GM12873 (cell line): ENCODE data around the gene C20orf144.

Source experiments
- TF ChIP-seq, protein P1 (sequence below): IDR thresholded peaks from 2 replicates; pipeline ENCODE4 v1.5.1; 2012; ENCODE audit warnings: low read depth, mild to moderate bottlenecking, moderate library complexity, low read length, control low read depth; ENCODE audit not compliant: insufficient read depth; ENCODE audit errors: missing control alignments

Gene C20orf144

DNA sequence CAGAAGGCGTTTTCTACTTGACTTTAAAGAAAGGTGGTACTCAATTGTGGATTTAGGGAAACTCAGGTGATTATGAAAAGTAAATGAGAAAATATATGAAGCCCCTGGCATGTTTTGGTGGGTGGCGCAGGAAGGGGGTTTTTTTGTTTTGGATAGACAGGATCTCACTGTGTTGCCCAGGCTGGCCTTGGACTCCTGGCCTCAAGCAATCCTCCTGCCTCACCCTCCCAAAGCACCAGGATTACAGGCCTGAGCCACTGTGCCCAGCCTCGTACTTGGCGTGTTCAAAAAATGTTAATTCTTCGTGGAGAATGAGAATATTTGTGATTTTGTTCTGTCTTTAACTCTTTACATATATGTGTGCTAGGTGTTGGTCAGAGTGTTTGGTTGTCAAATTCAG, 32.1 kb upstream of the C20orf144 start:
- TF ChIP-seq, protein P1, sequence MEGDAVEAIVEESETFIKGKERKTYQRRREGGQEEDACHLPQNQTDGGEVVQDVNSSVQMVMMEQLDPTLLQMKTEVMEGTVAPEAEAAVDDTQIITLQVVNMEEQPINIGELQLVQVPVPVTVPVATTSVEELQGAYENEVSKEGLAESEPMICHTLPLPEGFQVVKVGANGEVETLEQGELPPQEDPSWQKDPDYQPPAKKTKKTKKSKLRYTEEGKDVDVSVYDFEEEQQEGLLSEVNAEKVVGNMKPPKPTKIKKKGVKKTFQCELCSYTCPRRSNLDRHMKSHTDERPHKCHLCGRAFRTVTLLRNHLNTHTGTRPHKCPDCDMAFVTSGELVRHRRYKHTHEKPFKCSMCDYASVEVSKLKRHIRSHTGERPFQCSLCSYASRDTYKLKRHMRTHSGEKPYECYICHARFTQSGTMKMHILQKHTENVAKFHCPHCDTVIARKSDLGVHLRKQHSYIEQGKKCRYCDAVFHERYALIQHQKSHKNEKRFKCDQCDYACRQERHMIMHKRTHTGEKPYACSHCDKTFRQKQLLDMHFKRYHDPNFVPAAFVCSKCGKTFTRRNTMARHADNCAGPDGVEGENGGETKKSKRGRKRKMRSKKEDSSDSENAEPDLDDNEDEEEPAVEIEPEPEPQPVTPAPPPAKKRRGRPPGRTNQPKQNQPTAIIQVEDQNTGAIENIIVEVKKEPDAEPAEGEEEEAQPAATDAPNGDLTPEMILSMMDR: no peak

DNA sequence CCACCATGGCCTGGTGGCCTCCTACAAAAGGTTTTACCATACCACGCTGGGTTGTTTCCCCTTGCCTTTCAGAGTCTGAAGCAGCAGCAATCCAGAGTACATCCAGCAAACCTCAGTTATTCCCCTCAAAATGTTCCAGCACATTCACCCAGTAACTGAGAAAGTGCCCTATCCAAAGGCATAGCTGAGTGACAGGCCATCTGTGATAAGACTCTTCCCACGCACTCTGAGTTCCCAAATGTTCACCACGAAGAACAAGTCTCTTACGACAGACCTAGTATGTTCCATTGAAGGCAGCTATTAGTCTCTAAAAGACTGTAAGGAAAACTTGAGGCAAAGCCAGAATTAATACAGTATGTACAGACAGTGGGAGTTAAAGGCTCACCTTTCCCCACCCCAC, 31.6 kb upstream of the C20orf144 start:
- TF ChIP-seq, protein P1: no peak

DNA sequence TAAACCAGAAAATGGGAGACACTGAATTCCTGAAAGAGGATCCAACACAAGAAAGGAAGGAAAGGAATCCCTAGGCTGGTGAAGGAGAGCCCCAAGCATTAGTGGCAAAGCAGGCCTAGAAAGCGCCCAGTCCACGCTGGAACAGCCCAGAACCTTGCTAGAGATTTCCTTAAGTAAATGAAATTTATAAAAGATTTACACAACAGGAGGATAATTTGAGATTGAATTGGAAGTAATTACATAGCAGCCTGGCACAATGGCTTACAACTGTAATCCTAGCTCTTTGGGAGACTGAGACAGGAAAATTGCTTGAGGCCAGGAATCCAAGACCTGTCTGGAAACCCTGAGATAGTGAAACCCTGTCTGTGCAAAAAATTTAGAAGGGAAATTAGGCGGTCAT, 26.8 kb upstream of the C20orf144 start:
- TF ChIP-seq, protein P1: no peak

DNA sequence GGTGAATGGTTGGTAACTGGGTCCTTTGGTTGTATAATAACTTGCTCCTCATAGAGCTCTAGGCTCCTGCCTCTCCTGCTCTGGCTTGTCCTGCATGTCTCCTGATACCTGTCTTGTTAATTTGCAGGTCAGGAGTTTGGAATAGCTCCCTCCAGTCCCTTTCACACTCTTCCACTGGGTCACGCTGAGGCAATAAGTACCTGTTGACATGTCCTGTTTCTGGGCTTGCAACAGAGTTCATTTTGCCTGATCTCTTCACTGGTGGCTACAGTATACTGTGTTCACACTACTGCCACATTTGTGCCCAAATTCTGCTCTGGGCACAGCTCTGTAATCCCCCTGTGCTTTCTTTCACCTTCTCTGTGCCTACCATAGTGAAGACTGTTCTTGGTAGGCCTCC, 25.4 kb upstream of the C20orf144 start:
- TF ChIP-seq, protein P1: no peak

DNA sequence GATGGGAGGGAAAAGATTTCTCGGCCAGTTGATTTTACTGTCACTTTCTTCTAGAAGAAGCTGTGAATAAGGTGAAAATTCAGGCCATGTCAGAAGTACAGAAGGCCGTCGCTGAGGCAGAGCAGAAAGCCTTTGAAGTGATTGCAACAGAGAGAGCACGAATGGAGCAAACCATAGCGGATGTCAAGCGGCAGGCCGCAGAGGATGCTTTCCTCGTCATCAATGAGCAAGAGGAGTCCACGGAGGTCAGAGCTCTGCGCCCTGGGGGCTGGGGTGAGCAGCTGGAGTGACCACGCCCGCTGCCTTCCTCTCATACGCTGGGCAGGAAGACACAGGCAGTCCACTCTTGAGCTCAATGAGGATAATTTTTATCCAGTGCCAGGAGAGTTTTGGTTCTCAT, 21.8 kb upstream of the C20orf144 start:
- TF ChIP-seq, protein P1: no peak

DNA sequence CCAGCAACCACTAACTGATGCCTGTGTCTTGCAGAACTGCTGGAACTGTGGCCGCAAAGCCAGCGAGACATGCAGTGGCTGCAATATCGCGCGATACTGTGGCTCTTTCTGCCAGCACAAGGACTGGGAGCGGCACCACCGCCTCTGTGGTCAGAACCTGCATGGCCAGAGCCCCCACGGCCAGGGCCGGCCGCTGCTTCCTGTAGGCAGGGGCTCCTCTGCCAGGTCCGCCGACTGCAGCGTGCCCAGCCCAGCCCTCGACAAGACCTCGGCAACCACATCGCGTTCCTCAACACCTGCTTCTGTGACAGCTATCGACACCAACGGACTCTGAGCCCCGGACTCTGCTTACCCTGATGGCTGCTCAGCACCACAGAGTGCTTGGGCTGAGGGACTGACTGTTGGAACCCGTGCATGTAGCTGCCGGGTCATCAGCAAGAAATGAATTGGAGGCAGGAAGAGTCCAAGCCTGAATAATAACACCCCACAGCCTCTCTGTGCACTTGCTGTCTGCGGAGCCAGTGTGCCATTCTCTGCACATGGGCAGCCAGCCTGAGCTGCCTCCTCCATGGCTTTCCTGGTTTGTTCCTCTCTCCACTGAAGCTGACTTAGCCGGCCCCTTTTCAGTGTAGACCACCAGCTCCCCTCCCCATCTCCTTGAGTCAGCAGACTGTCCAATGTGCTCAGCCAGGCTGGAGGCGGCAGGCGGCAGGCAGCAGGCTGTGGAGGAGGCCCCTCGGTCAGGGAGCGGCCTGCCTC, 17.6 kb upstream of the C20orf144 start:
- TF ChIP-seq, protein P1: no peak

DNA sequence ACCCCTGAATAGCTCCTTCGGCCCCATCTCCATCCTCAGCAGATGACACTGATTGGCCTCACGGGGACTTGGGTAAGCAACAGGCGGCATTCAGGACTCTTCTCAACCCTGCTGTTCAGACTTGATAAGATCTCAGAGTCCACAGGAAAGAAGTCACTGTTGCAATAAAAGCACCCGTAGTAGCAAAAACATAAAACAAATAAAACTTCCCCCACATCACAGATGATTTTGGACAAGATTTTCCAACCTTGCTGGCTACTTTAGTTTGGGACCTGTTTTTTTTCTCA, 17.1 kb upstream of the C20orf144 start:
- TF ChIP-seq, protein P1: no peak
